HG02798 (cell line): ENCODE results near the gene DCAF12.

Experiments
- ATAC-seq: cut with Tn5 transposase; IDR thresholded peaks from one replicate; pipeline ENCODE4 v1.9.1; 2021; ENCODE audit warnings: mild to moderate bottlenecking; ENCODE audit not compliant: unreplicated experiment, poor library complexity

The DCAF12 gene

DNA sequence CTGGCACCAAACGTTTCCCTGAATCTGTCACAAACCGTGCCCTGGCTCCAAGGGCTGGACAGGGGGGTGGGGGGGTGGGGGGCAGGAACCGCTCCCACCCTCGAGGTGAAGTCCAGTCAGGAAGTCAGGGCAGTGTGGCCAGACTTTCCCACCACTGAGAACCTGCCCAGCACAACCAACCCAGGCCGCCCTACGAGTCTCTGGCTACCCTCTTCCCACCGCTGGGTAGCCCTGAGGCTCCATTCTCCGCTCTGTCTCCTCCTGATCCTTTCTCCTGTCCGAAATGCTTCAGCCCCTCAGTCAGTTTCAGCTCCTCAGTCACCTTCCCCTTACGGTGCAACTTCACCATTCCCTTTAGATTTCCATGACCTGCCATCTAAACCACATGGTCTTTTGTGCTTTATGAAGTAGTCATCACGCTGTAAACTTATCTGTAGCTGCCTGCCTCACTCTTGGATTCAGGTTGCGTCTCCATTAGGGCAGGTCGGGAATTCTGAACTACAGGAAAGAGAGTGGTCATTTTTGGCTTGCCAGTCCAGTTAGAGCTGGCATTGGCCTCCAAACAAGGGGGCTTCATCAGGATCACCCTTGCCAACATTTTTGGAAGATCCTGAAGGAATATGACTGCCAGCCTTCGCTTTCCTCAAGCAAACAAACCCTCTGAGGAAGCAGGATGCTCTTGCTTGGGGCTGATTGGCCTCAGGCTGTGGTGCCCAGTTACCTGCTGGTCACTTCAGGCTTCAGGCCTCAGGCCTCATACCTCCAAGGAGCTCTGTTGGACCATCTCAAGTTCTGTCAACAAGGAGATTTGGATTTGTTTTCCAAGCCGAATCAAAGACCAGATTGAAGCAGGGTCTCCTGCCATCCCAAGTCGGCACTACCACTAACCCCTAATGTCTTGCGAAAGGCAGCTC is 794 bp upstream of the DCAF12 start:
- no peak for ATAC-seq

DNA sequence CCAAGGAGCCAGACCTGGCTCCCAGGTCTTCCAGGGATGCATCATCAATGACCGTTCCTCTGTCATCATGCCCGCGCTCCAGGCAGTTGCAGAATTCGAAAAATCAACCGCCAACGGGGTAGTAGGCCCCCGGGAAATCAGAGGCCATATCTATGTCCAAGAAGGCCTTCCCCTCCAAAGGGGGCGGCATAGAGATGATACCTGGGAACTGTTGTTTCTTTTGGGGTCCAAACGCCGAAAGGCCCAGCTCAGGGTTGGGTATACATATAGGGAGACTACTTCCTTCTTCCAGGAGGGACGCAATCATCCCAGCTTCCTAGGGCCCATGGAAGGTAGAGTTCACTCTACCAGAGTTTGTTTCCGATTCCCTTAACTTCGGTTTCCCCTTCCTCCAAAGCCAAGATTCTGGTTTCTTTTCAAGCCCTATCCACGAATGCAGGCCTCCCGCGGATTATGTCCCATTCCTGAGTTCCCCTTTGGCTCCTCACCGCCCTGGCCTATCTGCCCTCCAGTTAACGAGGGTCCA is 754 bp downstream of the DCAF12 start:
- no peak for ATAC-seq

DNA sequence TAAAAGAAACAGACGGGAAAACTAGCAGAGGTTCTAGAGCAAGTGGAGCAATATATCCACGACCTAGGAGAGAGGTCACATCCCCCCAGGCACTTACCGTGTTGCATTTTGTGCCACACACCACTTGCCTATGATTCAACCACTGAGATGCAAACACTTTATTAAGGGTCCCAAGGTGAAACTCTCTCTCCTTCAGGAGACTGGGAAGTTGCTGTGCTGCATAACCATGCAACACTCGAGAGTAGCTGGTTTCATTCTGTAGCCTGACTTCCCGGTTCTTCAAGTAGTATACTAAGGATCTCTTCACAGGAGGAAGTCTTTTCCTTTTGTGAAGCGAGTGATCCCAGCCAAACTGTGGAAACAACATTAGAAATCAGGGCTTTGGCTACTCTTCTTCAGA is 1.6 kb downstream of the DCAF12 start:
- ATAC-seq, result no peak

DNA sequence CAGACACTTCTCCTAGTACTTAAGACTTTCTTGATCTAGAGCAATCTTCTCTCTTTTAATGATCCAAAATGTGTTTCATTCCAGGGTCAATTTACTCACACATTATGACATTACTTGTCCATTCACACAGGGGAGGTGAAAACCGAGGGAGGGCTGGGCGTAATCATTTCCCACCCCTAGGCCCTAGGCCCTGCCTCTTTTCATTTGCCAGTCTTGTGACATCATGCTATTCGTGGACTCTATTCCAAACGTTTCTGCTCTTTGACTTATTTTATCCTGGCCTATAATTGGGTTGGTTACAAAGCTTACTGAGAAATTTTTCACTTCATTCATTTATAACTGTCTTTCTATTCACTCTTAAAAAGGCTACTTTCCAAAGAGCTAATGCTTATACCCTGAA is 2.4 kb downstream of the DCAF12 start:
- no peak for ATAC-seq

DNA sequence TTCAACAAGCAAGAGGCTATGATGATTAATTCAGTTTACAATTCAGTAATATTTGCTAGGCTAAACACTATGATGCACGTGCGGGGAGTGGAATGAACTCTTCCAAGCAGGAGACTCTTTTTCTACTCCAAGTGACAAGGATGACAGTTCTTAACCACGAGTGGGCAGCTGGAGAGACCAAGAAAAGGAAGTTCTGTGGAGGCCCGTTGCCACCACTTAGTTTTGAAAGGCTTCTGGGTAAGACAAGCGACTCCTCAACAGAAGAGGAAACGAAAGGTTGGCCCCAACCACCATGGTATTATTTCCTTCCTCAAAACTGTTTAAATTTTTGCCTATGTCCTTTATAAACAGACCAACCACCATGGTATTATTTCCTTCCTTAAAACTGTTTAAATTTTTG is 2.8 kb downstream of the DCAF12 start:
- ATAC-seq, result peak; percentile 38

DNA sequence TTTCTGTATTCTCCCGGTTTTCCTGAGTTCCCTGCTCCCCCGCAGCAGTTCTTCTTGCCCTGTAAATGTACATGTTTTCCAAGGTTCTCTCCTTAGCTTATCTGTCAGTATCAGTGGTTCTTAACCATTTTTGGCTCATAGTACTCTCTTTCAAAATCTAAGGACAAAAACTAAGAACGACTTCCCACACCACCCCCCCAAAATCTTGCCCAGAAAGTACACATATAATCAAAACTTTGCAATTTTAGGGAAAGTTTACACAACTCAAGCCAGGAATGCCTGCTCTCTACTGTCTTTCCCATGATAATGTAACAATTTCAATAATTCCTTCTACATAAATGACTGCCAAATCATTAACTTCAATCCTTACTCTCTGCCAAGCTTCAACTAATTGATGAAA is 4.5 kb downstream of the DCAF12 start:
- no peak for ATAC-seq

DNA sequence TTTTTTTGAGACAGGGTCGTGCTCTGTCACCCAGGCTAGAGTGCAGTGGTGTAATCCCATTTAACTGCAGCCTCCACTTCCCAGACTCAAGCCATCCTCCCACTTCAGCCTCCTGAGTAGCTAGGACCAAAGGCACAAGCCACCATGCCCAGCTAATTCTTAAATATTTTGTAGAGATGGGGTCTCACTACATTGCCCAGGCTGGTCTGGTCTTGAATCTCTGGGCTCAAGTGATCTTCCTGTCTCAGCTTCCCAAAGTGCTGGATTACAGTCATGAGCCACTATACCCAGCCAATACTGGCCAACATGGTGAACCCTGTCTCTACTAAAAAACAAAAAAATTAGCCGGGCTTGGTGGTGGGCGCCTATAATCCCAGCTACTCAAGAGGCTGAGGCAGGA is 6.8 kb downstream of the DCAF12 start:
- ATAC-seq, result no peak

DNA sequence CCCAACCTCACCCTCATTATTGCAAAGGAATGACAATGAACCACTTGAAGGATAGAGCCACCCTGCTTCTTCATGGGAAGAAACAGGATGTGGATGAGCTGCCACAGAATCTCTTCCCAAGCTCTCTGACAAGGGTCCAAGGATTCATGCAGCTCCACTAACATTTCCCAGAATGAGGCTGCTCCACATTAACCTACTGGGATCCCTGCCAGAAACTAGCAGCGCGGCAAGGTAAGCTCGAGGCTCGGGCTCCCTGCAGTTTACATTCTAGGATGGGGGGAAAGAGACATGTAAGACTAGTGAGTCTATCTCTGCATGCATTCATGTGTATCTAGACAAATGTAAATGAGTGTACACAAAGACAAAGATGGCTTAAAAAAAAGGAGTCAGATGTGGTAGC is 12.1 kb downstream of the DCAF12 start:
- no peak for ATAC-seq

DNA sequence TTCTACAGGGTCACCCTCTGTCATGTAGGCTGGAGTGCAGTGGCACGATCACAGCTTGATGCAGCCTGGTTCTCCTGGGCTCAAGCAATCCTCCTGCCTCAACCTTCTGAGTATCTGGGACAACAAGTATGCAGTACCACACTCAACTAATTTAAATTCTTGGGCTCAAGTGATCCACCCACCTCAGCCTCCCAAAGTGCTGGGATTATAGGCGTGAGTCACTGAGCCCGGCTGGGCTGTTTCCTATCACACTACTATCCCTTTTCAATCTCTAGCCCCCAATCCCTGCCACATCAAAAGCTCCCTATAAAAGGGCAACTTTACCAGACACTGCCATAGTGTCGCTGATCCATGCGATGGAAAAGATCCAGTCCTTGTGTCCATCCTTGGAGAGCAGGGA is 20.4 kb downstream of the DCAF12 start:
- no peak for ATAC-seq

DNA sequence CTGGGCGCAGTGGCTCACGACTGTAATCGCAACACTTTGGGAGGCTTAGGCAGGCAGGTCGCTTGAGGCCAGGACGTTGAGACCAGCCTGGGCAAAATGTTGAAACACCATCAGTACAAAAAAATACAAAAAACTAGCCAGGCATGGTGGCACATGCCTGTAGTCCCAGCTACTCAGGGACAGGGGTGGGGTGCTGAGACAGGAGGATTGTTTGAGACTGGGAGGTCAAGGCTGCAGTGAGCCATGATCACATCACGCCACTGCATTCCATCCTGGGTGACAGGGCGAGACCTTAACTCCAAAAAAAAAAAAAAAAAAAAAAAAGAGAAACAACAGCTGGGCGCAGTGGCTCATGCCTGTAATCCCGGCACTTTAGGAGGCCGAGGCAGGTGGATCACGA is 23.7 kb downstream of the DCAF12 start:
- ATAC-seq, result no peak

DNA sequence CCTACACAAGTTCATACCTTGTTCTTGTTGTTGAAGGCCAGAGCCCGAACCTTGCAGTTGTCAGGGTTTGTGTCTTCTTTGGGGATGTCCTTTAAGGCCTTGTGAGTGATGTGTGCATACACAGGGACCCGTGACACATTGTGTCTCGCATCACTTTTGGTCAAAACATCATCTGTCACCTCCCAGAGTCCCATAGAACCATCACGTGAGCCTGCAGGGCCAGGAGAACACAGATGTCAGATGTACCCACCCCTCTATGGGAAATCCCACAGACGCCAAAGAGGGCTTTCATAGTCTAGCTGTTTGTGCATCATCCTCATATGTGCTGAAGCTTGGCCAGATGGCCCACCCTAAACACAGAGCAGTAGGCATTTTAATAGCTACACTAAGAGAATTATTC is 28.2 kb downstream of the DCAF12 start:
- ATAC-seq, result peak; percentile 57

DNA sequence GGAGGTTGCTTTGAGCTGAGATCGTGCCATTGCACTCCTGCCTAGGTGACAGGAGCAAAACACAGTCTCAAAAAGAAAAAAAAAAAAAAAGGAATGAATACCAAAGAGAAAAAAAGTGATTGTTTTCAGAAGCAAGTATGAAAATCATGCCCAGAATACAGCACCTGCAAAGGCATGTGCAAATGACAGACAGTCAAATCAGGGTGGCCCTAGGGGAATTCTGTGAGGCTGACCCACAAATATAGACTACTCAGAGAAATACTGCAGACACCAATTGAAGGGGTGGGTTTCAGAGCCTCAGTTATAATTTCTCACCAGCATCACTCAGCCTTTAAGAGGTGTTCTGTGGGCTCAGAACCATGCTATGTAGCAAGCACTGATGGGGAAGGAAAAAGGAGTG is 28.6 kb downstream of the DCAF12 start:
- peak; percentile 75 for ATAC-seq

DNA sequence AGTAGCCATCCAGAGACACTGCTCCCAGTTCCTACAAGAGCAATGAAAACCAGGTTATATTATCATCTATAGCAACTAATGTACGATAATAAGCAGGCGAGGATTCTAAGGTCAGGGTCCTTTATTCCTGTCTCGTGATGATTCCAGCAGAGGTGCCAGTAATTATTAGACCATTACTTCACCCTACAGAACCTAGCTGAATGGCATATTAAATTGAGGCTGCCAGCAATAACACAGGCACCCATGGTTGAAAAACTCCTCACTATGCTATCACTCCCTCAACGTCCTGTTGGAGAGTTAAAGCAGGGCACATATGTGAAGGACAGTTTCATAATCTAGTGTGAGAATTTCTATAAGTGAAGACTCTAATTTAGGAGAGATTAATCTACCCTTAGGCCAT is 29.7 kb downstream of the DCAF12 start:
- ATAC-seq, result no peak

DNA sequence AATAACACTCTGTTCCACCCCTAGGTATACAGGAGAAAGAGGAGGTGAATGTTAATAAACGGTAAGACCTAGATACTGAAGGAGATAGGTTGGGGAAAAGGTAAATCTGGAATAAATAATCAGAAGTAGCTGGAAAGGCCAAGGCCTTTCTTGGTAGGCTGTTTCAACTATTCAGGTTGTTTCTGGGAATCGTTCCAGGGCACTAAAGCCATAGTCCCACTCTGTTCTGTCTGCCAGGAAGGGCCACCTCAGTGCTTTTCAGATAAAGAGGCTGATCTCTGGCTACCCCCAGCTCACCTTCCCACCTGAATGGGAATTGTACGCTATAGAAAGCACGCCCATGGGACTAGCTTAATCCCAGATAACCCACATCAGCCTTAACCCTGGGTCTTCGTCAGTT is 32.9 kb downstream of the DCAF12 start:
- no peak for ATAC-seq

DNA sequence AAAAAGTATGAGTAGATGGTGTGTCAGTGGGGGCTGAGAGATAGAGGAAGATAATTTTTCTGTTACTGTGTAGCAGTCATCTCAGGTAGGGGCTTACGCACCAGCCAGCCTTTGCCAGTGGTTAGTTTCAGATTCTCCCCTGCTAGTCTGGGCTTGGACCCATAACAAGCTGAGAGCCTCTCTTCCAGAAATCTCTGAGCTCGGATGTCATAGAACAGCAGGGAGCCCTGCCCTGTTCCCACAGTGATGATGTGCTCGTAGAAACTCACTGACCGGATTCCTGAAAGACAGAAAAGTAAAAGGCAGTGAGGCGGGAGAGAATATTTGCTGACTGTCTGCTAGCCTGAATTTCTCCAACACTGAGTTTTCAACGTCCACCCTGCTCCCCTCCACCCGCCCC is 37.2 kb downstream of the DCAF12 start:
- ATAC-seq, result no peak

DNA sequence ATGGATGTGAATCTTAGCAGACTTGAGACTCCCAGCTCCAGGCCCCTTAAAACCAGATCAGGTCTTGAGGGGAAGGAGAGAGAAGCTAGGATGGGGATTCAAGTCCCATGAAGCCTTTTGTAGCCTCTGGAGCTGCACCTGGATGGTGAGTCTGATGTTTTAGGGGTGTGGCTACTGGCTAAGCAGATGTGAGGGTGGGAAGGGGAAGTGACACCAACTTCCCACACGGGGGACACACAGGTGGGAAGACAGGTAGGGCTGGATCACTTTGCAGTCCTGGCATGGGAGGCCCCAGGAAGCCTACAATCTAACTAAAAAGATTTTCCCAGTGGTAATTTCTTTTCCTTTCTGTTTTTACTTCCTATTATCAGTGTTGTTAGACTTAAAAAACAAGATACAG is 39.1 kb downstream of the DCAF12 start:
- ATAC-seq, result no peak

DNA sequence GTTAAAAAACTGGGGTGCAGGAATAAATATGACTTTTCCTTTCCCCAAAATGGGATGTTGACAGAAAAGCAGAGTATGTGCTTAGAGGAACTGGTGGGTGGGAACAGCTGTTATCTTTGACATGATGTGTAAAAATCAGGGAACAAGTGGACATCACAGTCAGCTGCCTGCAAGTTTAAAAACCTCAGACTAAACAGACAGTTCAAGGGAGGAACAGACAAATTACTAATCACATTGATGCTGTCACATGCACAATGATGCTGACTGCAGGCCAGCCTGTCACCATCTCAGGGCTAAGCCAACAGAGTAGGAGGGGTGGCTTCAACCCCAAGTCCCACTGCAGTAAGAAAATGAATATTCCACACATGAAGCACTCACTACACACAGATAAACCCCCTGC is 39.6 kb downstream of the DCAF12 start:
- no peak for ATAC-seq

DNA sequence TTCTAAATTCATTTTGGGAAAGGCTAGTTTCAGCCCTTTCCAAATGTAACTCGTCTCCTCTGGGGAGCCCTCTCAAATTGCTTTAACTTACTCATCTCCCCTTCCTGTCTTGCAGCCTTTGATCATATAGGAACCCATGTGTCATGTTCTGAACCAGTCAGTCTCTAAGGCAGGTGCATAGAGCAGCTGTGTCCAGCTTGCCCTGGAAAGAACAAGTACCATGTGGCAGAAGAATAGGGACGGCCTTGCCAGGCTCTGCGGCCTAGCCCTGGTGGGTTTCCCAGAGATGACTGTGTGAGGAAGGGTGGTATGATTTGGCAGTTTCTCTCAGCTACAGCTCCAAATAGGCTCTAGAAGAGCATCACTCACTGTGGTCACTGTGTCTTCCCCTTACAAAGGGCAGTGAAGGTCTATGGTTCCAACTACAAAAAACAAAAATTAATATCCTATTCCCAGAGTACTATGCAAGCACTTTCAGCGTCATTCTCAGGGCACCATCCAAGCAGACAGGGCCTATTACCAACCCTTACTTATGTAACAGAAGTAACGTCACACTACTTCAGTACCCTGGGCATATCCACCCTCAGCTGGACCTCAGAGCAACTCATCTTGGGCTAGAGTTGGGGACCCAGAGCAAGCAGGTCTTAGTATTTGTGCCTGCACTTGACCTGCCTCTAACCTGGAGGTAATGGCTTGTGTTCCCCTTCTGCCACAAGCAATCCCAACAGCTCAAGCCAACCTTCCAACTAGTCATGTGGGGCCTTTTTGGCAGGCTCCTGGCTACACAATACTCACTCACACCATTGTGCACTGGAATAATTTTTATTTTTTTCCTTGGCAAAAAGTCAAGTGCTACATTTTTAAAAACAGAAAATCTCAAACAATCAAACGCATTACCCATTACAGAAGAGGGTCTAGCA is 40.7 kb downstream of the DCAF12 start:
- ATAC-seq, result no peak

DNA sequence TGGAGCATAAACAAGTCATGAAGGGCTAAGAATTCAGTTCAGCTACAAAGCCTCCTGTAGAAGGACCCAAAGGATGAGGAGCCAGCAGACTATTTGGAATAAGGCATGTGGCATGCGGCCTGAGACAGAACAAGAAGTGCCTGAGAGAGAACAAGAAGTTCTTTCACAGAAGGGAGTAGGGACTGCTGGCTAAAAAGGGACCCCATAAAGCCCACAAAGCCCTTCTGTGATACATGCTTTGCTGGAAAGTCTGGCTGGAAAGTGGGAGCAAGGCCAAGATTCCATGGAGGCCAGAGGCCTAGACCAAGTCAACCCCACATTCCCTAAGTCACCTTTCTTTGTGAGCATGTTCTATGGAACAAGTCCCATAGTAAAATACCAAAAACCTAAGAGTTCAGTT is 41.9 kb downstream of the DCAF12 start:
- no peak for ATAC-seq

DNA sequence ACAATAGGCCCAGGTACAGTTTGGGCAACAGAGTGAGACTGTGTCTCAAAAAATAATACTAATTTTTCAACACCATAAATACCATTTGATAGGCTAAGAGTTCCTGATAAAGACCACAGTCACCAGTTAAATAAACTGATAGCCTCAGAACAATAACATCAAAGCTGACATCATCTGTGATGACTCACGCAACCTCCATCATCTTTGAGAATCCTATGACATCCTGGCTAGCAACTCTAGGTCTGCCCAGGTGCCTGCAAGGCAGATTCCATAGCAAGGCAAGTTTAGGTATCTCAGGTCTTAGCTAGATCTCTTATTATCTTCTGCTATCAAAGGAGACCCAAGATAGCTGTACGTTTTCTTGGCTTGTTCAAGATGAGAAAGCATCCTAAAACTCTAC is 47.3 kb downstream of the DCAF12 start:
- ATAC-seq, result no peak
